Right atrium auricular region (tissue), 2 donors: ENCODE measurements around the gene VSTM2B. TPM values are rescaled to one million over a fixed set of nuclear protein-coding genes. Genes with fewer than 3 reads are reported as not detected.

Experiments
- DNase-seq: peaks from one replicate; pipeline ENCODE4 v3.0.0-alpha.2; 2019; ENCODE audit warnings: low spot score
- H3K27ac ChIP-seq, 2 donors: fragments of 200-600 bp; sonication (generic); 1 replicate in 1 of 2; 2 replicates in 1 of 2; pipeline ENCODE4 v1.5.1; 2016 to 2019
- H3K27me3 ChIP-seq, 2 donors: fragments of 200-600 bp; sonication (generic); one replicate each; pipeline versions ENCODE4 v1.5.1 to v1.6.0; 2017 to 2019
- H3K36me3 ChIP-seq: fragments of 200-600 bp; sonication (generic); one replicate; pipeline ENCODE4 v1.5.1; 2016
- H3K4me1 ChIP-seq, 2 donors: fragments of 200-600 bp; sonication (generic); one replicate each; pipeline versions ENCODE4 v1.5.1 to v1.6.0; 2017 to 2019
- H3K4me3 ChIP-seq, 2 donors: fragments of 200-600 bp; sonication (generic); 1 replicate in 1 of 2; 2 replicates in 1 of 2; pipeline ENCODE4 v1.5.1; 2017 to 2019; ENCODE audit warnings: mild to moderate bottlenecking in 1 of 2, moderate library complexity in 1 of 2
- H3K9me3 ChIP-seq, 2 donors: fragments of 200-600 bp; sonication (generic); one replicate each; pipeline ENCODE4 v1.5.1; 2019
- total RNA-seq, 2 donors: library from RNA; depleted of rRNA; stranded (reverse); fragments of >200 nt; gene quantifications; one replicate each; pipeline ENCODE4 v1.1.0, GENCODE V29; 2016
- TF ChIP-seq, protein P1 (sequence below), 2 donors: fragments of 200-600 bp; sonication (generic); IDR thresholded peaks; one replicate each; pipeline ENCODE4 v1.5.1; 2019; ENCODE audit warnings: antibody characterized with exemption in 2 of 2

The VSTM2B gene
- total RNA-seq, 2 donors from 2014 or later = not detected

DNA sequence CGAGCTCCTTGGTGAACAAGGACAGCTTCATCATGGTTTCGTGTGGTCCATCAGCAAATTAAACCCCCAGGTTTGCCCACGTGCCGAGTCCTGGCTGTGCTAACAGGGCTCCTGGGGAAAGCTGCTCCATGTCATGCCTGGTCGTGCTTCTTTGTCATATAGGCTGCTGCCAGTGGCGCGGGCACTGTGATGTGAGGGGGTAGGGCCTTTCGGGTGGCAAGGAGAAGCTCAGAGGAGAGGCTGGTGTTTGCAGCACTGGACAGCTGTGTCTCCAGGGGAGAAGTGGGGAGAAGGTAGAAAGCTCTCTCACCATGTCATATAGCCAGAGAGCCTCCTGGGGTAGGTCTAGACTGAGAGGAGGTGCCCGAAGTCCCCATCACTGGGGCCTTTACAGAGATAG, 13.3 kb downstream of the VSTM2B start:
- Histone ChIP-seq H3K36me3 (no peaks in the 10 kb centered on the region), H3K27ac (no peak overlapping the region), H3K4me1 (no peaks in the 10 kb centered on the region), H3K27me3 (no peaks in the 10 kb centered on the region), H3K4me3 (no peak overlapping the region), H3K9me3 (no peaks in the 10 kb centered on the region)
- no peak for DNase-seq
- TF ChIP-seq, protein P1, sequence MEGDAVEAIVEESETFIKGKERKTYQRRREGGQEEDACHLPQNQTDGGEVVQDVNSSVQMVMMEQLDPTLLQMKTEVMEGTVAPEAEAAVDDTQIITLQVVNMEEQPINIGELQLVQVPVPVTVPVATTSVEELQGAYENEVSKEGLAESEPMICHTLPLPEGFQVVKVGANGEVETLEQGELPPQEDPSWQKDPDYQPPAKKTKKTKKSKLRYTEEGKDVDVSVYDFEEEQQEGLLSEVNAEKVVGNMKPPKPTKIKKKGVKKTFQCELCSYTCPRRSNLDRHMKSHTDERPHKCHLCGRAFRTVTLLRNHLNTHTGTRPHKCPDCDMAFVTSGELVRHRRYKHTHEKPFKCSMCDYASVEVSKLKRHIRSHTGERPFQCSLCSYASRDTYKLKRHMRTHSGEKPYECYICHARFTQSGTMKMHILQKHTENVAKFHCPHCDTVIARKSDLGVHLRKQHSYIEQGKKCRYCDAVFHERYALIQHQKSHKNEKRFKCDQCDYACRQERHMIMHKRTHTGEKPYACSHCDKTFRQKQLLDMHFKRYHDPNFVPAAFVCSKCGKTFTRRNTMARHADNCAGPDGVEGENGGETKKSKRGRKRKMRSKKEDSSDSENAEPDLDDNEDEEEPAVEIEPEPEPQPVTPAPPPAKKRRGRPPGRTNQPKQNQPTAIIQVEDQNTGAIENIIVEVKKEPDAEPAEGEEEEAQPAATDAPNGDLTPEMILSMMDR (IDR thresholded peaks at IDR 0.05) = no peak

DNA sequence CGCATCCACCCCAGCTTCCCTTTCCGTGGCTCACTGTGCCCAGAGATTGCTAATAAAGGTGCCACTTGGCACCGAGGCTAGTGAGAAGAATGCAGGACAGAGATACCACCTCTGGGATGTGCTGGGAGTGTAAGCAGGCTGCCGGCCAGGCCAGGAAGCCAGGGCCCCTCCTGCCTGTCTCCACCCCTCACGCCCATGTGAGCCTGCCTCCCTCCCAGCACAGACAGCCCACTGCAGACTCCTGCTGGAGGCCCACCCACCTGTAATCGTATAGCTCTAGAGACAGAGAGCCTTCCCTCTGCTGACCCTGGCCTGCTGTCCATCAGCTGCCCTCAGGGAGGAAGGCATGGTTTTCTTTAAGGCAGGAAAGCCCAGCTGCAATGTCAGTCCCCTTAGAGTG, 13.9 kb downstream of the VSTM2B start:
- H3K9me3 ChIP-seq = no peaks in the 10 kb centered on the region
- H3K27ac ChIP-seq = no peak overlapping the region
- no peaks in the 10 kb centered on the region for H3K4me1 ChIP-seq
- H3K36me3 ChIP-seq = no peaks in the 10 kb centered on the region
- H3K27me3 ChIP-seq = no peaks in the 10 kb centered on the region
- H3K4me3 ChIP-seq = no peak overlapping the region
- no peak for DNase-seq
- TF ChIP-seq, protein P1 (IDR thresholded peaks at IDR 0.05) = no peak

DNA sequence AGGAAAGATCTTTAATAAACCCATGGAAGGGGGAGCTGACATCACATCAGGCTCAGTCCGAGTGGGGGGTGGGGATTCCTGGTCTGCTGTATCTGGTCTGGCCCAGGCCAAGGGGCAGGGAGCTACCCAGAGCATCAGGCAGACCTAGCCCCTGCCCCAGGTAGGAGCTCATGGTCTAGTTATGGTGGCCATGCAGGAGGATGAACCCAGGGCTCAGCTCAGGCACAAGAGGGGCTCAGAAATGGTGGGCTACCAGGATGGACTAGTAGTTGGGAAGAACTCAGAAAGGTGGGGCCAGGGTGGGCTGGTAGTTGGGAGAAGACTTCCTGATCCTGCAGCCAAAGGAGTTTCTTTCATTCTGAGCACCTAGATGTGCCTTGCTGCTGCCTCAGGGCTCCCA, 14.3 kb downstream of the VSTM2B start:
- TF ChIP-seq, protein P1 (IDR thresholded peaks at IDR 0.05) = no peak

DNA sequence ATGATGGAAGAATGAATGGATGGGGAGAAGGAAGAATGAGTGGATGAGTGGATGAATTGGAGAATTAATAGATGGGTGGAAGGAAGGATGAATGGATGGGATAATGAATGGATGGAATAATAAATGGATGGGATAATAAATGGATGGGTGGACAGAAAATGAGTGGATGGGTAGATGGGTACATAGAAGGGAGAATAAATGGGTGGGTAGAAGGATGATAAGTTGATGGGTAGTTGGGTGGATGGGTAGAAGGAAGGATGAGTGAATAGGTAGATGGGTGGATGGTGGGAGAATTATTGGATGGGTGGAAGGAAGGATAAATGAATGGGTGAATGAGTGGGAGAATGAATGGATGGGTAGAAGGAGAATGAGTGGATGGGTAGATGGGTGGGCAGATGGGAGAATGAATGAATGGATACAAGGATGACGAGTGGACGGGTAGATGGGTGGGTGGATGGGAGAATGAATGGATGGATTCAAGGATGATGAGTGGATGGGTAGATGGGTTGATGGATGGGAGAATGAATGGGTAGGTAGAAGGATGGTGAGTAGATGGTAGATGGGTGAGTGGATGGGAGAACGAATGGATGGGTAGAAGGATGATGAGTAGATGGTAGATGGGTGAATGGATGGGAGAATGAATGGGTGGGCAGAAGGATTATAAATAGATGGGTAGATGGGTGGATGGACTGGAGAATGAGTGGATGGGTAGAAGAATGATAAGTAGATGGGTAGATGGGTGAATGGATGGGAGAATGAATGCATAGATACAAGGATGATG, 15.9 kb downstream of the VSTM2B start:
- Histone ChIP-seq H3K27me3 (no peaks in the 10 kb centered on the region), H3K4me1 (no peaks in the 10 kb centered on the region), H3K36me3 (no peaks in the 10 kb centered on the region), H3K4me3 (no peak overlapping the region), H3K9me3 (no peaks in the 10 kb centered on the region), H3K27ac (no peak overlapping the region)
- TF ChIP-seq, protein P1 (IDR thresholded peaks at IDR 0.05) = no peak
- no peak for DNase-seq

More for the DNA sequence above, 14.3 kb downstream of the VSTM2B start:
- Histone ChIP-seq H3K4me1 (no peaks in the 10 kb centered on the region), H3K9me3 (no peaks in the 10 kb centered on the region), H3K4me3 (no peak overlapping the region), H3K27me3 (no peaks in the 10 kb centered on the region), H3K27ac (no peak overlapping the region), H3K36me3 (no peaks in the 10 kb centered on the region)
- no peak for DNase-seq

DNA sequence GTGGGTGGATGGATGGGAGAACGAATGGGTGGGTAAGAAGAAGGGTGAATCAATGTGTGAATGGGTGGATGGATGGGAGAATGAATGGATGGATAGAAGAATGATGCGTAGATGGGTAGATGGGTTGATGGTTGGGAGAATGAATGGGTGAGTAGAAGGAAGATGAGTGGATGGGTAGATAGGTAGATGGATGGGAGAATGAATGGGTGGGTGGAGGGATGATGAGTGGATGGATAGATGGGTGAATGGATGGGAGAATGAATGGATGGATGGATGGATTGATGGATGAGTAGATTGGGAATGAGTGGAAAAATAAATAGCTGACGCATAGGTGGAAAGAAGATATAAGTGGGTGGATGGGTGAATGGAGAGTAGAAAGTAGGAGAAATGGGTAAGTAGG, 16.5 kb downstream of the VSTM2B start:
- TF ChIP-seq, protein P1 (IDR thresholded peaks at IDR 0.05) = no peak
- Histone ChIP-seq H3K36me3 (no peaks in the 10 kb centered on the region), H3K4me1 (no peaks in the 10 kb centered on the region), H3K4me3 (no peak overlapping the region), H3K9me3 (no peaks in the 10 kb centered on the region), H3K27me3 (no peaks in the 10 kb centered on the region), H3K27ac (no peak overlapping the region)
- no peak for DNase-seq

DNA sequence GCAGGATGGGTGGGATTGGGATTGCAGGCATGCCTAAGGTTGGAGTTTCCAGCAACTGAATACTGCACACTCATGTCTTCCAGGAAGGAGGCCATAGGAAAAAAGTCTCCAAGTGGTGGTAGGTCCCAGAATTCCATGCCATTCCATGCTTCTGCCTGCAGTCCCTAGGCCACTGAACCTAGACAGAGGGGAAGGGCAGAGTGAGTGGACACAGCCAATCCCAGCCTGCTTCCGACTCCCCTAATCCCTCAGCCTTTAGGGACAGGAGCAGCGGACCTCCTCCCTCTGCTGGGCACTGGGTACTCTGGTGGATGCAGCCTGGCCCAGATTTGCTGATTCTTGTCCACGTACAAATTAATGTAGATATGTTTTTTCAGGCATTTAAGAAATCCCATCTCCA, 17.0 kb downstream of the VSTM2B start:
- TF ChIP-seq, protein P1 (IDR thresholded peaks at IDR 0.05) = no peak
- Histone ChIP-seq H3K27ac (no peak overlapping the region), H3K36me3 (no peaks in the 10 kb centered on the region), H3K4me3 (no peak overlapping the region), H3K9me3 (no peaks in the 10 kb centered on the region), H3K27me3 (no peaks in the 10 kb centered on the region), H3K4me1 (no peaks in the 10 kb centered on the region)
- no peak for DNase-seq
